ENCODE results near the gene RPL28.
"Not testable (repeated sequence)": the region's sequence is repeated elsewhere in the genome, so short reads cannot be mapped to it uniquely, and the experiment has no call there.

RPL28 gene

GRCh38 chr19:55421281-55421680 lies 35.5 kb downstream of the RPL28 start:
- DNase-seq (ENCODE audit: low read depth in 2 of 3, low spot score in 2 of 3) = not testable (repeated sequence)

GRCh38 chr19:55423225-55424005 lies 37.7 kb downstream of the RPL28 start:
- DNase-seq (ENCODE audit: low read depth in 2 of 3, low spot score in 2 of 3) = no peak

GRCh38 chr19:55424518-55424917 lies 38.8 kb downstream of the RPL28 start:
- no peak for DNase-seq (ENCODE audit: low read depth in 2 of 3, low spot score in 2 of 3)

- DNase-seq (ENCODE audit: low read depth in 2 of 3, low spot score in 2 of 3) = no peak
These were observed 40.3 kb downstream of the RPL28 start for GRCh38 chr19:55426042-55426441.

GRCh38 chr19:55431183-55431582 lies 45.5 kb downstream of the RPL28 start:
- DNase-seq (ENCODE audit: low read depth in 2 of 3, low spot score in 2 of 3) = no peak

GRCh38 chr19:55432241-55432959 lies 46.7 kb downstream of the RPL28 start:
- no peak for DNase-seq (ENCODE audit: low read depth in 2 of 3, low spot score in 2 of 3)

GRCh38 chr19:55433292-55433691 lies 47.6 kb downstream of the RPL28 start:
- DNase-seq (ENCODE audit: low read depth in 2 of 3, low spot score in 2 of 3) = no peak

GRCh38 chr19:55434356-55434919 lies 48.7 kb downstream of the RPL28 start:
- DNase-seq (ENCODE audit: low read depth in 2 of 3, low spot score in 2 of 3) = no peak

GRCh38 chr19:55435020-55435419 lies 49.3 kb downstream of the RPL28 start:
- no peak for DNase-seq (ENCODE audit: low read depth in 2 of 3, low spot score in 2 of 3)

- DNase-seq (ENCODE audit: low read depth in 2 of 3, low spot score in 2 of 3) = no peak
These were observed 51.1 kb downstream of the RPL28 start for GRCh38 chr19:55436847-55437246.

- no peak for DNase-seq (ENCODE audit: low read depth in 2 of 3, low spot score in 2 of 3)
These were observed 51.7 kb downstream of the RPL28 start for GRCh38 chr19:55437410-55437809.

- no peak for DNase-seq (ENCODE audit: low read depth in 2 of 3, low spot score in 2 of 3)
These were observed 53.3 kb downstream of the RPL28 start for GRCh38 chr19:55439052-55439451.

- no peak for DNase-seq (ENCODE audit: low read depth in 2 of 3, low spot score in 2 of 3)
These were observed 54.8 kb downstream of the RPL28 start for GRCh38 chr19:55440411-55441105.

GRCh38 chr19:55441319-55441691 lies 55.6 kb downstream of the RPL28 start:
- DNase-seq (ENCODE audit: low read depth in 2 of 3, low spot score in 2 of 3) = no peak

- DNase-seq (ENCODE audit: low read depth in 2 of 3, low spot score in 2 of 3) = no peak
These were observed 56.1 kb downstream of the RPL28 start for GRCh38 chr19:55441692-55442321.

GRCh38 chr19:55442372-55442961 lies 56.7 kb downstream of the RPL28 start:
- no peak for DNase-seq (ENCODE audit: low read depth in 2 of 3, low spot score in 2 of 3)

- no peak for DNase-seq (ENCODE audit: low read depth in 2 of 3, low spot score in 2 of 3)
These were observed 57.5 kb downstream of the RPL28 start, which contains the start of gene SHISA7 for GRCh38 chr19:55443045-55443823. TSS of gene SHISA7 (minus strand) at chr19:55443300. CDS start at chr19:55442863, 437 bp downstream.

GRCh38 chr19:55443824-55444480 lies 58.2 kb downstream of the RPL28 start:
- DNase-seq (ENCODE audit: low read depth in 2 of 3, low spot score in 2 of 3) = no peak

- no peak for DNase-seq (ENCODE audit: low read depth in 2 of 3, low spot score in 2 of 3)
These were observed 58.9 kb downstream of the RPL28 start for GRCh38 chr19:55444646-55445045.

All from activated CD8-positive, alpha-beta memory T cell treated with anti-CD3 and anti-CD28 coated beads for 48 hours (primary cell).